NCI-H748 treated with DMSO at 0.1 percent for 48 hours (cell line): ENCODE results near the gene ESF1.
"Not testable (repeated sequence)": the region's sequence is repeated elsewhere in the genome, so short reads cannot be mapped to it uniquely, and the experiment has no call there.

ENCODE experiments used
- DNase-seq: peaks from one replicate; lab custom pipeline; 2025; lab: John Stamatoyannopoulos, UW

The ESF1 gene

GRCh38 chr20:13786143-13786828 is 1.6 kb upstream of the ESF1 start:
- no peak for DNase-seq

- peak; percentile 54 for DNase-seq
These were observed 337 bp downstream of the ESF1 start for GRCh38 chr20:13784271-13784892.

- DNase-seq, result no peak
These were observed 1.2 kb downstream of the ESF1 start for GRCh38 chr20:13783528-13783927.

- DNase-seq, result no peak
These were observed 5.9 kb downstream of the ESF1 start for GRCh38 chr20:13778827-13779226.

GRCh38 chr20:13777171-13777601 is 7.5 kb downstream of the ESF1 start:
- DNase-seq, result no peak

GRCh38 chr20:13775867-13776266 is 8.9 kb downstream of the ESF1 start:
- no peak for DNase-seq

- no peak for DNase-seq
These were observed 12.2 kb downstream of the ESF1 start for GRCh38 chr20:13772529-13772928.

GRCh38 chr20:13771853-13772453 is 12.8 kb downstream of the ESF1 start:
- DNase-seq, result peak; percentile 50

- no peak for DNase-seq
These were observed 14.6 kb downstream of the ESF1 start for GRCh38 chr20:13770141-13770540.

GRCh38 chr20:13765868-13766416 is 18.8 kb downstream of the ESF1 start:
- no peak for DNase-seq

GRCh38 chr20:13765299-13765698 is 19.4 kb downstream of the ESF1 start:
- DNase-seq, result no peak

- not testable (repeated sequence) for DNase-seq
These were observed 24.2 kb downstream of the ESF1 start for GRCh38 chr20:13760451-13760946.

GRCh38 chr20:13758884-13759283 is 25.8 kb downstream of the ESF1 start:
- DNase-seq, result no peak

GRCh38 chr20:13756551-13756950 is 28.2 kb downstream of the ESF1 start:
- no peak for DNase-seq

GRCh38 chr20:13755809-13756208 is 28.9 kb downstream of the ESF1 start:
- no peak for DNase-seq

GRCh38 chr20:13753436-13754036 is 31.2 kb downstream of the ESF1 start:
- DNase-seq, result no peak

- no peak for DNase-seq
These were observed 34.9 kb downstream of the ESF1 start for GRCh38 chr20:13749811-13750210.

GRCh38 chr20:13745784-13746183 is 38.9 kb downstream of the ESF1 start:
- no peak for DNase-seq

- no peak for DNase-seq
These were observed 40.4 kb downstream of the ESF1 start for GRCh38 chr20:13744352-13744751.

GRCh38 chr20:13741879-13742278 is 42.8 kb downstream of the ESF1 start:
- DNase-seq, result no peak

- DNase-seq, result no peak
These were observed 44.7 kb downstream of the ESF1 start for GRCh38 chr20:13739731-13740649.
